Measurements from ENCODE around the gene NAA16.

The NAA16 gene

GRCh38 chr13:41386211-41386610, 75.1 kb downstream of the NAA16 start:
- no peak for TF ChIP-seq ZC3H10 (CRISPR knock-in tag; IDR thresholded peaks at IDR 0.05)
- no peak for TF ChIP-seq CSDC2 (CRISPR knock-in tag; IDR thresholded peaks at IDR 0.05)
- TF ChIP-seq PPARA (CRISPR knock-in tag; IDR thresholded peaks at IDR 0.05; ENCODE audit: borderline replicate concordance): no peak
- no peak for TF ChIP-seq RARB (CRISPR knock-in tag; IDR thresholded peaks at IDR 0.05)
- no peak for TF ChIP-seq SNAI2 (CRISPR knock-in tag; IDR thresholded peaks at IDR 0.05)
- no peak for TF ChIP-seq OSR1 (CRISPR knock-in tag; IDR thresholded peaks at IDR 0.05)
- no peak for ATAC-seq

- TF ChIP-seq TOX (CRISPR knock-in tag; IDR thresholded peaks at IDR 0.05; ENCODE audit: borderline replicate concordance) (no peak), CSRNP3 (CRISPR knock-in tag; IDR thresholded peaks at IDR 0.05) (no peak)
- no peak for ATAC-seq
Observed at GRCh38 chr13:41387576-41387975, 76.5 kb downstream of the NAA16 start.

GRCh38 chr13:41388143-41388881, 77.2 kb downstream of the NAA16 start:
- ATAC-seq: no peak

DNA sequence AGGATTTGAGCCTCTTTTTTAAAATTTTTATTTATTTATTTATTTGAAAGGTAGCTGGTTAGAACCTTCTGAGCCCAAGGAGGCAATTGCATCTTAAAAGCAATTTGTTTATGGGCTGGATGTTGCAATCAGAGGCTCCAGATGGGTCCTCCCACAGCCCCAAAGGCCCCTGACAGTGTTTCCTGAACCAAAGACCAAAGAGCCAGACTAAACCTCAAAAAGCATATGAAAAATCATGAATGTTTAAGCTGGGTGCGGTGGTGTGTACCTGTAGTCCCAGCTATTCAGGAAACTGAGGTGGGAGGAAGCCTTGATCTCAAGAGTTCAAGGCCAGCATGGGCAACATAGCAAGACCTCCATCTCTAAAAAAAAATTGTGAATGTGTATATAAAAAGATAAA, 78.5 kb downstream of the NAA16 start:
- ATAC-seq: no peak

More at GRCh38 chr13:41388143-41388881, 77.2 kb downstream of the NAA16 start:
- TF ChIP-seq ZNF8 (CRISPR knock-in tag; IDR thresholded peaks at IDR 0.05) (no peak), ZNF70 (CRISPR knock-in tag; IDR thresholded peaks at IDR 0.05) (no peak)

GRCh38 chr13:41394166-41394565, 83.1 kb downstream of the NAA16 start:
- ATAC-seq: no peak
- TF ChIP-seq ZNF8 (CRISPR knock-in tag; IDR thresholded peaks at IDR 0.05) (no peak), TSHZ2 (CRISPR knock-in tag; IDR thresholded peaks at IDR 0.05) (no peak), ZFP3 (CRISPR knock-in tag; IDR thresholded peaks at IDR 0.05) (no peak), SNAI2 (CRISPR knock-in tag; IDR thresholded peaks at IDR 0.05) (no peak), PATZ1 (CRISPR knock-in tag; IDR thresholded peaks at IDR 0.05; ENCODE audit: borderline replicate concordance) (no peak), CSRNP3 (CRISPR knock-in tag; IDR thresholded peaks at IDR 0.05) (no peak), ZC3H10 (CRISPR knock-in tag; IDR thresholded peaks at IDR 0.05) (no peak), GLIS3 (CRISPR knock-in tag; IDR thresholded peaks at IDR 0.05) (no peak), ZNF565 (CRISPR knock-in tag; conservative IDR thresholded peaks at IDR 0.05; ENCODE audit: low read depth) (no peak), CREB5 (CRISPR knock-in tag; IDR thresholded peaks at IDR 0.05; ENCODE audit: low read depth) (no peak), CSDC2 (CRISPR knock-in tag; IDR thresholded peaks at IDR 0.05) (no peak), ARNTL (CRISPR knock-in tag; IDR thresholded peaks at IDR 0.05; ENCODE audit: borderline replicate concordance, low read depth) (no peak)

More for the DNA sequence above, 78.5 kb downstream of the NAA16 start:
- no peak for TF ChIP-seq PPARA (CRISPR knock-in tag; IDR thresholded peaks at IDR 0.05; ENCODE audit: borderline replicate concordance)
- no peak for TF ChIP-seq TSHZ2 (CRISPR knock-in tag; IDR thresholded peaks at IDR 0.05)
